ENCODE results near the gene PLTP.
"Not testable (repeated sequence)": the region's sequence is repeated elsewhere in the genome, so short reads cannot be mapped to it uniquely, and the experiment has no call there.

Gene PLTP

DNA sequence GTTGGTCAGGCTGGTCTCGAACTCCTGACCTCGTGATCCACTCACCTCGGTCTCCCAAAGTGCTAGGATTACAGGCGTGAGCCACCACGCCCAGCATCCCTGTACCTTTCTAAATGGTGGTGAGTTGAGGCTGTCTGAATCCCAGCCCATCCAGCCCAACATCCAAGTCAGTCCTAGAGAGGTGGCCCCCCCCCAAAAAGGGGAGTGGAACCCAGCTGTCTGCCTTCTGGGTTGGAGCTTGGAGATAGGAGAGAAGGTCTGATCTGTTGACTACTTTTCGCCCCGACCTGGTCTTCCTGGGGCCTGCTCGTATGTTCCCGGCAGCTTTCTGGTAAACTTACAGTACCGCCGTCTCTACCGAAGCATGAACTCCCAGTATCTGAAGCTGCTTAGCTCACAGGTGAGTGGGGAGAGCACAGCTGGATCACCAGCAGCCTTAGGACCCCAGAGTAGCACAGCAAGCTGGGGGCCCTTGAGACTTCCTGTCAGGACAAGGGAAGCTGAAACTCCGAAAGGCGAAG is 15.3 kb downstream of the PLTP start:
- no peak for DNase-seq

DNA sequence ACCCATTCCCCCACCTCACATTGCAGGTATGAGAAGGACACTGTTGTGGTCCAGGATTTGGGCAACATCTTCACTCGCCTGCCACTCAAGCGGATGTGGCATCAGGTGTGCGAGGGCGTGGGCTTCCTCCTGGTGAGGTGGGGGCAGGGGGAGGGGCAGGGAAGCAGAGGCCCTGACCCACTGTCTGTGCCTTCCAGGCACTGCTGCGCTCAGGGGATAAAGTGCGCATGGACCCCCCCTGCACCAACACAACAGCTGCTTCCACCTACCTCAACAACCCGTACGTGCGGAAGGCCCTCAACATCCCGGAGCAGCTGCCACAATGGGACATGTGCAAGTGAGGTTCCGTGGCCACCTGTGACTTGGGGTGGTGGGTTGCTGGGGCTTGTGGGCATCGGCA is 17.2 kb downstream of the PLTP start:
- no peak for DNase-seq

DNA sequence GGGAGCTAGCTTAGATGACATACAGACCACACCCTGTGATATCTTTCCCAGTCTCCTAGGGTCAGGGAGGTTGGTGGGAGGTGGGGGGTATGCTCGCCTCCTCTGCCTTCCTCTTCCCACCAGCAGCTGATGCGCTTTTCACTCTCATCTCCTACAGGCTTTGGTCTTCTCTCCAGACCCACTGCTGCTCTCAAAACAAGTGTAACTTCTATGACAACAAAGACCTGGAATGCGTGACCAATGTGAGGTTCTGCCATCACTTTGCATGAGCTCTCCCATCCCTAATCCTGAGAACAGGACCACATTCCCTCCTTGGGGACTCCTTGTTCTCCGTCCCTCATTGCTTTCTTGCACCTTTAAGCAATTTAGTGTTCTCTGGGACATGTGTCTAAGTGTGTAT is 18.1 kb downstream of the PLTP start:
- no peak for DNase-seq

DNA sequence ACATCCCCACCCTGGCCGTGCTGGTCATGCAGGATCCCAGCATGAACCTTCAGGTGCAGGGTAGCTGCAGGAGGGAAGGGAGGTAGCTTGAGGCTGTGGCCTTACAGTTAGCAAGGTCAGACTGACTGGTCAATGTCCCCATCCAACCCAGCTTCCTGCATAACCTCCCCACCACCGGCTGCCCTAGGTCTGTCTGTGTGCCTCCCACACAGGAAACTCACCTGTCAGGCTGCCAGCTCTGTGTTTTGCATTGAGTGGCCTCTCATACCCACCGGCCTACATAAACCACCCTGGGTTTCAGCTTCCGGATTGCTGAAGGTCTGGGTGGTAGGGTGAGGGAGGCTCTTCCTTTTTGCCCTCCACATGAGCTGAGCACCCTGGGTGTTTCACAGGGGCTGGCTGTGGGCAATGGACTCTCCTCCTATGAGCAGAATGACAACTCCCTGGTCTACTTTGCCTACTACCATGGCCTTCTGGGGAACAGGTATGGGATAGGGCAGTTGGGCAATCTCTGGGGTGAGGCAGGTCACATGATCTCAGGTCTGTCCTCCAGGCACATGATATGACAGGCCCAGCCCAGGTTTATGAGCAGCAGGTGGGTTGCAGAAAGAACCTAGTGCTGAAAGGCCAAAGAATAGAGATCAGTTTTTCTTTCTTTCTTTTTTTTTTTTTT is 19.0 kb downstream of the PLTP start:
- DNase-seq: no peak

DNA sequence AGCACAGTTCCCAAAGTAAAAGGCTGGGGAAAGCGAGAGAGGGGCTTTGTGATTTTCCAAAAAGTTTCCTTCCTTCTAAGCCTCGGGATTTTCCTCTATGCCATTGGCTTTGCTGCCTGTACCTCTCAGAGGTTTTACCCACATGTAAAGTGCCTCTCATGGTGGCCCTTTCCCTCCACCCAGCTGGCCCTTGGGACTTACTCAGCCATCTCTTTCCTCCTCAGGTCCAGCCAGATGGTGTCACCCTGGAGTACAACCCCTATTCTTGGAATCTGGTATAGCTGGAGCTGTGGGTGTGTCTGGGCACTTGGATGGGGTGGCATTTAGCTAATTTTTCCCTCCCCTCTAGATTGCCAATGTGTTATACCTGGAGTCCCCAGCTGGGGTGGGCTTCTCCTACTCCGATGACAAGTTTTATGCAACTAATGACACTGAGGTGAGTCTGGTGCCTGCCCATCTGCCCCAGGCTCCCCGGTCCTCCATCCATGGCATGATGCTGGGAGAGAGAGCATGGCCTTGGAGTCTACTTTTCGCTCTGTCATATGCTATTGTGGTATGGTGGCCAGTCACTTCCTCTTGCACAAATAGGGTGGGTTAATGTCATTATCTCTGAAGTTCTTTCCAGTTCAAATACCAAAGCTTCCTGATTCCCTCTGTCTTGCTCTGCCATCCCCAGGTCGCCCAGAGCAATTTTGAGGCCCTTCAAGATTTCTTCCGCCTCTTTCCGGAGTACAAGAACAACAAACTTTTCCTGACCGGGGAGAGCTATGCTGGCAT is 19.7 kb downstream of the PLTP start:
- no peak for DNase-seq

DNA sequence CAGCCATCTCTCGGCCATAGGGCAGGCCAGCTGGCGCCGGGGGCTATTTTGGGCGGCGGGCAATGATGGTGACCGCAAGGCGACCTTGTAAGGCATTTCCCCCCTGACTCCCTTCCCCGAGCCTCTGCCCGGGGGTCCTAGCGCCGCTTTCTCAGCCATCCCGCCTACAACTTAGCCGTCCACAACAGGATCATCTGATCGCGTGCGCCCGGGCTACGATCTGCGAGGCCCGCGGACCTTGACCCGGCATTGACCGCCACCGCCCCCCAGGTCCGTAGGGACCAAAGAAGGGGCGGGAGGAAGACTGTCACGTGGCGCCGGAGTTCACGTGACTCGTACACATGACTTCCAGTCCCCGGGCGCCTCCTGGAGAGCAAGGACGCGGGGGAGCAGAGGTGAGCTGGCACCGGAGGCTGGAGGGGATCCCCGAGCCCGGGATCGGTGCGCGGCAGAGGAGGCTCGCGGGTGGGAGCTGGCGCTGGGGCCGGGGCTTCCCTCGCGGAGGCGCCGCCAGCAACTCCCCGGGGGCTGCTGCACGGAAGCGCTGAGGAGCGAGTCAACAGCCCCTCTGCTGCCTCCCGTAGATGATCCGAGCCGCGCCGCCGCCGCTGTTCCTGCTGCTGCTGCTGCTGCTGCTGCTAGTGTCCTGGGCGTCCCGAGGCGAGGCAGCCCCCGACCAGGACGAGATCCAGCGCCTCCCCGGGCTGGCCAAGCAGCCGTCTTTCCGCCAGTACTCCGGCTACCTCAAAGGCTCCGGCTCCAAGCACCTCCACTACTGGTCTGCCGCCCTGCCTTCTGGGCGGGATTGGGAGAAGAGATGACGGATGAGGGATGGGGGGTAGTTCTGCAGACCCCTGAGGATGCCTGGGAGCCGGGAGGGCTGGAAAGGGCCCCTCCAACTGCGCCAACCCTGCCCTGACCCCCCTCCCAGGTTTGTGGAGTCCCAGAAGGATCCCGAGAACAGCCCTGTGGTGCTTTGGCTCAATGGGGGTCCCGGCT is 20.7 kb downstream of the PLTP start, which contains the start of the genes CTSA and NEURL2:
Gene CTSA, plus strand, starts transcription at position 351 of the 999 bp plus-strand sequence. Its CDS starts 234 bp downstream, at position 585.
Gene NEURL2, minus strand, starts transcription at position 224 of the 999 bp plus-strand sequence. Its CDS starts 217 bp downstream, at position 7.
- peak; percentile 65 to 85 (median 82) for DNase-seq

DNA sequence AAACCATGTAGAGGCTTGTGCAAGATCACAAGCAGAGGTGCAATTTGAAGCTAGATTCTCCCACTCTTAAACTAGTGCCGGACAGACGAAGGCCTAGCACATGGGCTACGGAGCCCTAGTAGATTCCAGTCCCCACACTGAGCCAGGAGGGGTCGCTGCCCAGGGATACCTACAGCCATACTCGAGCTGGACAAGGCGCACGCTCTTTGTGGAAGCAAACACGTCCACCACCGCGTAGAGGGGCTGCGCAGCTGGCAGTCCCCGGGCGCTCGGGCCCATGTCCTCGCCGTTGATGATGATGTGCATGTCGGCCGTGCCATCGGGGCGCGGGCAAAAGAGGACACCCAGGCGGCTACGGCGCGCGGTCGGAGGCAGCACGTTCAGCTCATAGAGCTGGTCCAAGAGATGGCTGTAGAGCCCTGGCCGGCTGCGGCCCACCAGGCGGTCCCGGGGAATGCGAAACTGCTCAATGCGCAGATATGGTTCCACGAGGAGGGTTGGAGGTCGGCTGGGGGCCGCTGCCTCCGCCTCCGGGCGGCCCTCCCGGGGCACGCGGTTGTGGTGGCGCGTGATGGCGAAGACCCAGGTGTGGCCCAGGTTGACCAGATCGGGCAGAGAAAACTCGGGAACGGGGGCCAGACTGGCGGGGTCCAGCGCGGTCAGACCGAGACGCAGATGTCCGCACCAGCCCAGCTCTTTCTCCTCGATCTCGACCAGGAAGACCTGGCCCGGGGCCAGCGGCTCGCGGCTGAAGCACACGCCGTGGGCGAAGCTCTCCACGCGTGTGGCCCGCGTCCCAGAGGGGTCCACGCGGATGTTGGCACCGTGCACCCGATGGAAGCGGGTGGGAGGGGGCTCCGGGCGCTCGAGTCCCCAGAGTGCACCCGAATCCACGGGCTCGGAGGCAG is 21.6 kb downstream of the PLTP start:
- DNase-seq: peak in 5 of 6 experiments; percentile 20 to 54 (median 38)

DNA sequence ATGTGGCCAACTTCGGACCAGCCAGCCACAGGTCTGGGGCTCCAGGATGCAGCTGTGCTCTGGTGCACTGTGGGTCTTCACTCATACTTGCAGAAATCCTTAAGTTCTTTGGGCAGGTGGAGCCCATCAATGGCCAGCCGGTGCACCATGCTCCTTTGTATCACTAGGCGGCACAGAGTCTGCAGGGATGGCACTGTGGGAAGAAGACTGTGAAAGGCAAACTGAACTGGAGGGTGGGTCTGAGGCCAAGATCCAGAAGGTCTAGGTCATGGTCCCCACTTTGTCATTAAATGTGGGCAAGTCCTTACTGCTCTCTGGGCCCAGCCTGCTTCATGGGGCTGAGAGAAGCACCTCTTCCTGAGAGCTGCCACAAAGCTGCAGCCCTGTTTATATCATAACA is 23.3 kb downstream of the PLTP start:
- DNase-seq: no peak

DNA sequence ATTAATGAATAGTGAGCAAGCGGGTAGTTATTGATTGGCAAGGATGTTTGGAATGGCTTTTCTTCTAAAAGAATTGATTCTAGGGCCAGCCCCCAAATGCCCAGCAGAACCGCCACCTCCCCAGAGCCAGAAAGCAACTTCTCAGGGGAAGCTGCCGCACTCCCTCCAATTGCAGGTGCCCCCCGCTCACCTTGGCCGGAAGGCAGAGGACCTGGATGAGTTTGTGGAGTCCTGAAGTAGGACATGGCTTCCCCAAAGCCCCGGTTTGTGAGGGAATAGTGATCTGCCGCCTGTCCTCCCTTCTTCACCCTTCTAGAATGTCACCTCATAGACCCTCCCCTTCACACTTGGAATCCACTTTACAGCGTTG is 24.6 kb downstream of the PLTP start, which contains the start of gene SPATA25:
Gene SPATA25, minus strand, starts transcription at position 277 of the 370 bp plus-strand sequence. Its CDS starts 32 bp downstream, at position 245.
- no peak for DNase-seq

DNA sequence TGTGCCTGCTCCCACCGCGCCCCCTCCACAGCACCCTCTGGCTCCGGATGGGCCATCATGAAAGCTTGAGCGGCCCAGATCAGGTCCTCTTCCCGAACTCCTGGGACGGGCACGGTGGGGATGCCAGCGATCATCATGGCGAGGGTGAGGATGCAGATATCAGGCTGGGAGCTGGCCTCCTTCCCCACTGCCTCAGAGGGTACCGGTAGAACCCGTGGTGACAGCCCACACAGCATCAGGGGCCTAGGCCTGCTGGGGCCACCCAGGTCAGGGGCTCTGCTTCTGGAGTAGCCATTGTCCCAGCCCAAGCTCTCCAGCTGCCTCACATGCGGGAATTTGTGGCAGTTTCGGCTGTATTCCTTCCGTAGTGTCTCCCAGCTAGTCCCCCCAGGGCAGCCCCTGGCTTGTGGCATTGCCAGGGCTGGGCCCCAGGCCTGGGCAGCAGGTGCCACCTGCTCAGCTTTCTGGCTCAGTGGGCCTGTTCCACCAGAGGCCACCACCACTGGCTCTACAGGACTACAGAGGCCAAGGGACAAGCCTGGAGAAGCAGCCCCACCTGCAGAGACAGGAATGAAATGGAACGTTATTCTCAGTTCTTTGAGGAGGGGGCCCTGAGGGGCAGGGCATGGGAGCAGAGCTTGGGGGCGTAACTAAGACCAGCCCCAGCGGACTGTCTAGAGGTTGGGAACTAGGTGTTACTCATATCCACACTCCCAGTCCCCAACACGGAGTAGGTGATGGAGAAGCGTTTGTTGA is 25.2 kb downstream of the PLTP start:
- DNase-seq: no peak

DNA sequence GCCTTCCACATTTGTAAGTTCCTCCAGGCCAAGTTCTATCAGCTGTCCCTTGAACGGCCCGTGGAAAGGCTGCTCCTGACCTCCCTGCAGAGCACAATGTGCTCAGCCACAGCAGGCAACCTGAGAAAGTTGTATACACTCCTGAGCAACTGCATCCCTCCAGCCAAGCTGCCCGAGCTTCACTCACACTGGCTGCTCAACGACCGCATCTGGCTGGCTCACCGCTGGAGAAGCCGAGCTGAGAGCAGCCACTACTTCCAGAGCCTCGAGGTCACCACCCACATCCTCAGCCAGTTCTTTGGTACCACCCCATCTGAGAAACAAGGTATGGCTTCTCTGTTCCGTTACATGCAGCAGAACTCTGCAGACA is 28.9 kb downstream of the PLTP start:
- no peak for DNase-seq

DNA sequence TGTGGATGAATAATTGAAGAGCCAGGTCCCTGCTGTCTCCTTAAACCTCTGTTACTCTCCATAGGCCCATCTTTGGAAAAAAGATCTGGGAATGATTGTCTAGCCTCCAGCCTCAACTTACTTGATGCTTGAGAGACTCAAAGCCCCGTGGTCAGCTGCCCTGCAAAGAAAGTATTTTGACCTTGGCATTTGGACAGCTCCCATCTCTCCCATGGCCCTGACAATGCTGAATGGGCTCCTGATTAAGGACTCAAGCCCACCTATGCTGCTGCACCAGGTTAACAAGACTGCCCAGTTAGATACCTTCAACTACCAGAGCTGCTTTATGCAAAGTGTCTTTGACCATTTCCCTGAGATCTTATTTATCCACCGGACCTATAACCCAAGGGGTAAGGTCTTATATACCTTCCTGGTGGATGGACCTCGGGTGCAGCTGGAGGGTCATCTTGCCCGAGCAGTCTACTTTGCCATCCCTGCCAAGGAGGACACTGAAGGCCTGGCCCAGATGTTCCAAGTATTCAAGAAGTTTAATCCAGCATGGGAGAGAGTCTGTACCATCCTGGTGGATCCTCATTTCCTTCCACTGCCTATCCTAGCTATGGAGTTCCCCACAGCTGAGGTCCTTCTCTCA is 29.4 kb downstream of the PLTP start:
- no peak for DNase-seq

DNA sequence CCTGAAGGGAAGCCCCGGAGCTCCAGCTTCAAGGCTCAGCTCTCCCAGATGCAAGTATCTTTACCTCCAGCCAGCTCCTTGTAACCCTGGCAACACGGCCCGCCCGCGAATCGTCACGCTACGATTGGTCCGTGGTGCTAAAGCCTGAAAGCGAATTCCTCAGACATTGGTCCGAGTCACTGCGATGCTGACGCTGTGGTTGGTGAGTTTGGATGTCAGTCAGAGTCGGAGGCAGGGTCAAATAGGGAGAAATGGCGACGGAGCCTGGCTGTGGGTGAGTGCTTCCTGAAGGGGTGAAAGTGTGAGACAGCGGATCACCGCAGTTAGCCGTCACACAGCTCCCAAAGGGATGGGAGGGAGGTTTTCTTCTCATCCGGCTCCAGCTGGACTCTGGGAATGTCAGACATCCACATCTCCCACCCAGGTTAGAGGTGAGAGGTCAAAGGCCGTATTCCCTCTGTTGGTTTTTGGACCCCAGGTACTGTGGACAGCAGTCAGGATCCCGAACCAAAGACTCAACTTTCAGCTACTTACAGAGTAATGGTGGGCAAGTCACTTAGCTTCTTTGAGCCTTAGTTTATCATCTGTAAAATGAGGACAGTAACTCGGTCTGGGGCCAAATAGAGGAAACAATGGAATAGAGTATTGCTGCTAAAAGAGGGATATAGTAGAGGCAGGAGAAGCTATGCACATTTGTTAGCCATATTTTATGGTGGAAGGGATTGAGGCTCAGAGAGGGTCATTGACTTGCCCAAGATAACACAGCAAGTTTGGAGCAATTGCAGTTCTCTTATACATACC is 30.8 kb downstream of the PLTP start, which contains the start of gene ZSWIM1:
Gene ZSWIM1, plus strand, starts transcription at position 240 of the 801 bp plus-strand sequence. CDS start 1,366 bp downstream, outside the sequence.
- peak; percentile 96 to 99 (median 97) for DNase-seq

DNA sequence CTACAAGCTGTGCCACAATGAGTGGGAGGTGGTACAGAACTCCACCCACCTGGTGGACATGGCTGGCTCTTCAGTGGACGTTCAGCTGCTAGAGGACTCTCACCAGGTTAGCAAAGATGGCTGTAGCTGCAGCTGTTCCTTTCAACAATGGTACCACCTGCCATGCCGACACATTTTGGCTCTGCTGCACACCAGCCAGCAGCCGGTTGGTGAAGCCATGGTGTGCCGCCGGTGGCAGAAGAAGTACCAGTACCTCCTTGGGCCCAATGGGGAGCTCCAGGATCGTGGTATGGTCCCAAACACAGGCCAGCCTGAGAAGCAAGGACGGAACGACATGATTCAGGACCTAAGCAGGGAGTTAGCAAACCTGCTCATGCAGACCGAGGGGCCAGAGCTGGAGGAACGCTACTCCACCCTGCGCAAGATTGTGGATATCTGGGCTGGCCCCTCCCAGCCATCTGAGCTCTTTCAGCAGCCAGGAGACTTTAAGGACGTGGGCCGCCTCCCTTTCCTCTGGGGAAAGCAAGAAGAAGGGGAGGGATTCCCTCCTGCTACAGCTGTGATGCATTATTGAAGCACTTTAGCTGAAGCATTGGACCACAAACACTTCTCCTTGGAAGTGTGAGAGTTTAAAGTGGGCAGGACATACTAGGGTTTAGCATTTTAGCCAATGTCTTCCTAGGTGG is 33.7 kb downstream of the PLTP start:
- no peak for DNase-seq

DNA sequence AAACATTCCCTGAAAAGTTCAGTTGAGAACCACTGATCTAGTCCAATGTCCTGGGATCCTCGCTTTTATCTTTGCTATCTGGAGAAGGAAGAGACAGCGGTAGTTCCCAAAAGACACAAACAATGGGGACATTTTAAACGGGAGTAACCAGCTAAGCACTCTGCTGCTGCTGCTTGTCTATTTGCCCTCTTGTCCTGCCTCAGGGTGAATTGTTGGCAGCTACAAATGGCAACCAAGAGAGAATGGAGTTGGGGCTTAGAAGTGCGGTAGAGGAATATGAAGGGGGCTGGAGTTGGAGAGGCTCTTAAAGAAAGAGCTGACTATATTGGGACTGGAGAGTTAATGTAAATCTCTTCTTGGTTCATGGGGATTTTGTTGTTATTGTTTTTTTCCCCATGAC is 37.4 kb downstream of the PLTP start:
- no peak for DNase-seq

DNA sequence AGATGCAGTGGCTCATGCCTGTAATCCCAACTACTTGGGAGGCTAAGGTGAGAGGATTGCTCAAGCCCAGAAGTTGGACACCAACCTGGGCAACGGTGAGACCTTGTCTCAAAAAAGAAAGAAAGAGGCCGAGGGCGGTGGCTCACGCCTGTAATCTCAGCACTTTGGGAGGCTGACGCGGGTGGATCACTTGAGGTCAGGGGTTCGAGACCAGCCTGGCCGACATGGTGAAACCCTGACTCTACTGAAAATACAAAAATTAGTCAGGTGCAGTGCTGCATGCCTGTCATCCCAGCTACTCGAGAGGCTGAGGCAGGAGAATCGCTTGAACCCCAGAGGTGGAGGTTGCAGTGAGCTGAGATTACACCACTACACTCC is 37.9 kb downstream of the PLTP start:
- not testable (repeated sequence) for DNase-seq

DNA sequence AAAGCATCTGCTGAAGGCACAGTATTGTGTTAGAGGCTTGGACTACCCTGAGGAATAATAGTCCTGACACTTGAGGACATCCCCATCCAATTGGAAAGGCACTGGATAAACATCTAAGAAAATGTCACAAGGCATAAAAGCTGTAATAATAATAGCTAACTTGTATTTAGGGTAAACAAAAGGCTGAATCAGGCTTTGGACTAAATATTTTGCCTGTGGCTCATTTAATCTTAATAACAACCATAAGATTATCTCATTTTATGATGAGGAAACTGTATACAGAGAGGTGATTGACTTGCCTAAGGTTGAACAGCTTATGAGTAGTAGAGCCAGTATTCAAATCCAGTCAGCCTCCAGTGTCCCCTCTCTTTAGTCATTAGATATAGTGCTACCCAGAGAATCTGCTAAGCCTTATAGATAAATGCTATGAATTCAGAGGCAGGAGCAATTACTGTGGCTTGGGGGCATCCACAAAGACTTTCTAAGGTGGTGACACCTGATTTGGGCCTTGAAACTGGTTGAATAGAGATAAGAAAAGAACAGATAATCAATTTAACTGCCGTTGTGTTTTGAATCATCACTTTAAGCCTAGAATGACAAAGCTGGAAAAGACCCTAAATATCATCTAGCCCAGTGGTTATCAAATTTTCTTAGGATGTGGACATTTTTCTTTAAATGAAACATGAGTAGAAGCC is 38.4 kb downstream of the PLTP start:
- no peak for DNase-seq

DNA sequence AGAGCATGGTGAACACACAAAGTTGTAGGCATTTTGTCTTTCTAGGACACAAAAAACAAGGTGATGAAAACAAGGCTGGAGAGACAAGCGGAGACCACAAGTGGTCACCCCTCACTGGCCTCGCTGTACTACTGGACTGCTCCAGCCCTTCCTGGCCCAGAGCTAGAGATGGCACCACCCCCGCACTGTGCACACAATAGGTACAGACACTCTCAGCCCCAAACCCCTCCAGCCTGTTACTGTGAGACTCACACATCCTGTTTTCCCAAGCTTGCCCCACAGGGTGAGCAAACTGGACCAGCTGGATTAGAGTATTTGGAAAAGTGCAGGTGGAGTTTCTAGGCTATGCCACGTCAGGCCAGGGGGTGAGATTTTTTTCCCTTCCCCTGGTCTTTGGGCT is 39.3 kb downstream of the PLTP start:
- DNase-seq: no peak

Measured in stimulated activated naive CD4-positive, alpha-beta T cell (primary cell).